Measurements from ENCODE around the gene OR4S1.
"Not testable (repeated sequence)": the region's sequence is repeated elsewhere in the genome, so short reads cannot be mapped to it uniquely, and the experiment has no call there.

Gene OR4S1

GRCh38 chr11:48305923-48306322 lies at the start of gene OR4S1:
Gene OR4S1, plus strand, starts transcription at chr11:48306223. Its CDS starts 0 bp downstream, at chr11:48306223.
- no peak for DNase-seq (ENCODE audit: low spot score in 2 of 2)
- Histone ChIP-seq H3K4me1 (no peaks in the 10 kb centered on the region), H3K36me3 (replicated peaks) (no peaks in the 10 kb centered on the region), H3K9me3 (no peaks in the 10 kb centered on the region), H3K4me3 (no peak within 1 kb of the TSS), H3K27me3 (ENCODE audit: low read depth) (no peaks in the 10 kb centered on the region)
- in situ Hi-C loops (cut with MboI; ENCODE audit: low sequenced_read_pairs), result no loop called here

GRCh38 chr11:48261600-48261999 lies 44.4 kb upstream of the OR4S1 start:
- no peak for DNase-seq (ENCODE audit: low spot score in 2 of 2)
- H3K9me3 ChIP-seq, result no peaks in the 10 kb centered on the region
- no peak overlapping the region for H3K4me3 ChIP-seq
- H3K36me3 ChIP-seq (replicated peaks), result no peaks in the 10 kb centered on the region
- no peaks in the 10 kb centered on the region for H3K4me1 ChIP-seq
- in situ Hi-C loops (cut with MboI; ENCODE audit: low sequenced_read_pairs), result no loop called here
- H3K27me3 ChIP-seq (ENCODE audit: low read depth), result no peaks in the 10 kb centered on the region

- no peaks in the 10 kb centered on the region for H3K9me3 ChIP-seq
- no peaks in the 10 kb centered on the region for H3K36me3 ChIP-seq (replicated peaks)
These were observed 42.6 kb upstream of the OR4S1 start, which contains the start of gene OR4X1 for GRCh38 chr11:48263423-48263911. Gene OR4X1, plus strand, starts transcription at chr11:48263861. Its CDS starts 0 bp downstream, at chr11:48263861.

GRCh38 chr11:48270621-48271020 lies 35.4 kb upstream of the OR4S1 start:
- in situ Hi-C loops (cut with MboI; ENCODE audit: low sequenced_read_pairs), result no loop called here
- DNase-seq (ENCODE audit: low spot score in 2 of 2), result no peak
- no peak overlapping the region for H3K4me3 ChIP-seq
- H3K27me3 ChIP-seq (ENCODE audit: low read depth), result peaks cover 9% of the 10 kb centered on the region; the same call in 1 of the 2 replicates
- H3K4me1 ChIP-seq, result peaks cover 13% of the 10 kb centered on the region
- H3K9me3 ChIP-seq, result no peaks in the 10 kb centered on the region
- H3K36me3 ChIP-seq (replicated peaks), result no peaks in the 10 kb centered on the region

More at GRCh38 chr11:48263423-48263911, 42.6 kb upstream of the OR4S1 start, which contains the start of gene OR4X1:
- H3K27me3 ChIP-seq (ENCODE audit: low read depth), result no peaks in the 10 kb centered on the region
- H3K4me3 ChIP-seq, result no peak within 1 kb of the TSS
- DNase-seq (ENCODE audit: low spot score in 2 of 2), result no peak
- in situ Hi-C loops (cut with MboI; ENCODE audit: low sequenced_read_pairs), result no loop called here
- H3K4me1 ChIP-seq, result no peaks in the 10 kb centered on the region

GRCh38 chr11:48272606-48273005 lies 33.4 kb upstream of the OR4S1 start:
- Histone ChIP-seq H3K4me3 (no peak overlapping the region), H3K4me1 (peaks cover 13% of the 10 kb centered on the region), H3K36me3 (replicated peaks) (no peaks in the 10 kb centered on the region), H3K9me3 (no peaks in the 10 kb centered on the region), H3K27me3 (ENCODE audit: low read depth) (peaks cover 9% of the 10 kb centered on the region)
- in situ Hi-C loops (cut with MboI; ENCODE audit: low sequenced_read_pairs), result no loop called here
- DNase-seq (ENCODE audit: low spot score in 2 of 2), result peak; percentile 72 to 97

- in situ Hi-C loops (cut with MboI; ENCODE audit: low sequenced_read_pairs), result no loop called here
These were observed 1.9 kb downstream of the OR4S1 start for GRCh38 chr11:48307760-48308386.

DNA sequence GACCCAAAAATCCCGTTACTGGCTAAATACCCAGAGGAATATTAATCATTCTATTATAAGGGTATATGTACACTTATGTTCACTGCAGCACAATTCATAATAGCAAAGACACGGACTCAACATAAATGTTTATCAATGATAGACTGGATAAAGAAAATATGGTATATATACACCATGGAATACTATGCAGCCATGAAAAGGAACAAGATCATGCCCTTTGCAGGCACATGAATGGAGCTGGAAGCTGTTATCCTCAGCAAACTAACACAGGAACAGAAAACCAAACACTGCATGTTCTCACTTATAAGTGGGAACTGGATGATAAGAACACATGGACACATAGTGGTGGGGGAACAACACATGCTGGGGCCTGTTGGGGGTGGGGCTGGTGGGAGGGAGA lies 7.6 kb downstream of the OR4S1 start:
- DNase-seq (ENCODE audit: low spot score in 2 of 2); in situ Hi-C loops (cut with MboI; ENCODE audit: low sequenced_read_pairs); H3K9me3 ChIP-seq: not testable (repeated sequence)

More at GRCh38 chr11:48307760-48308386, 1.9 kb downstream of the OR4S1 start:
- no peaks in the 10 kb centered on the region for H3K9me3 ChIP-seq
- DNase-seq (ENCODE audit: low spot score in 2 of 2), result peak; percentile 29 to 86
- H3K27me3 ChIP-seq (ENCODE audit: low read depth), result no peaks in the 10 kb centered on the region
- no peak overlapping the region for H3K4me3 ChIP-seq
- no peaks in the 10 kb centered on the region for H3K4me1 ChIP-seq
- no peaks in the 10 kb centered on the region for H3K36me3 ChIP-seq (replicated peaks)

DNA sequence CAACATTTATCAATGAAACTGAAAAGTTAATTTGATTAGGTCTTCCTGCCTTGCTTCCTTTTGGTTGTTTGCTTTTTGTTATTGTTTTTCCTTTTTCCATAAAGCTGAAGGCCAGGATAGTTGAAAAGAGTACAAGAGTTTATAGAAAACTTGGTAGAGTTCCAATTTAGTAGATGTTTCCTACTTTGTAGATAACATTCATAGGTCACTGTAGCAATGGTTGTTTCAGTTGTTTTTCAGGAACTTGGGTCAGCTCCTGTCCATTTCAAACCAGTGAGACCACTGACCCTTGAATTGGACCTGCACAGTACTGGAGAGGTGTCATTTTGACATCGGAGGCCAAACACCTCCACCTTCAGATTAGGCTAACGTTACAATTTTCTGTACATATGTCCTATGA lies 13.8 kb downstream of the OR4S1 start:
- H3K9me3 ChIP-seq; H3K4me3 ChIP-seq; H3K4me1 ChIP-seq; in situ Hi-C loops (cut with MboI; ENCODE audit: low sequenced_read_pairs); DNase-seq (ENCODE audit: low spot score in 2 of 2); H3K36me3 ChIP-seq (replicated peaks): not testable (repeated sequence)
- 0 out of 2 replicates have a peak, but pooled peaks cover 11% of the 10 kb centered on the region for H3K27me3 ChIP-seq (ENCODE audit: low read depth)

More for the DNA sequence above, 7.6 kb downstream of the OR4S1 start:
- H3K4me1 ChIP-seq; H3K27me3 ChIP-seq (ENCODE audit: low read depth); H3K36me3 ChIP-seq (replicated peaks); H3K4me3 ChIP-seq: not testable (repeated sequence)

- in situ Hi-C loops (cut with MboI; ENCODE audit: low sequenced_read_pairs); H3K36me3 ChIP-seq (replicated peaks); H3K27me3 ChIP-seq (ENCODE audit: low read depth); DNase-seq (ENCODE audit: low spot score in 2 of 2); H3K4me1 ChIP-seq; H3K4me3 ChIP-seq; H3K9me3 ChIP-seq: not testable (repeated sequence)
These were observed 18.6 kb downstream of the OR4S1 start, which contains the start of gene OR4C3 for GRCh38 chr11:48324620-48325019. Gene OR4C3, plus strand, starts transcription at chr11:48324920. Its CDS starts 102 bp downstream, at chr11:48325022.

GRCh38 chr11:48341466-48341865 lies 35.4 kb downstream of the OR4S1 start:
- in situ Hi-C loops (cut with MboI; ENCODE audit: low sequenced_read_pairs), result no loop called here
- H3K27me3 ChIP-seq (ENCODE audit: low read depth), result no peaks in the 10 kb centered on the region
- no peaks in the 10 kb centered on the region for H3K9me3 ChIP-seq
- DNase-seq (ENCODE audit: low spot score in 2 of 2), result no peak
- no peaks in the 10 kb centered on the region for H3K4me1 ChIP-seq
- no peaks in the 10 kb centered on the region for H3K36me3 ChIP-seq (replicated peaks)
- no peak overlapping the region for H3K4me3 ChIP-seq

- H3K4me3 ChIP-seq; H3K9me3 ChIP-seq; H3K4me1 ChIP-seq; DNase-seq (ENCODE audit: low spot score in 2 of 2); in situ Hi-C loops (cut with MboI; ENCODE audit: low sequenced_read_pairs); H3K27me3 ChIP-seq (ENCODE audit: low read depth); H3K36me3 ChIP-seq (replicated peaks): not testable (repeated sequence)
These were observed 36.5 kb downstream of the OR4S1 start for GRCh38 chr11:48342505-48342904.

GRCh38 chr11:48346286-48346685 lies 40.3 kb downstream of the OR4S1 start:
- H3K27me3 ChIP-seq (ENCODE audit: low read depth); H3K9me3 ChIP-seq; in situ Hi-C loops (cut with MboI; ENCODE audit: low sequenced_read_pairs); H3K4me3 ChIP-seq; H3K36me3 ChIP-seq (replicated peaks); DNase-seq (ENCODE audit: low spot score in 2 of 2); H3K4me1 ChIP-seq: not testable (repeated sequence)

- H3K27me3 ChIP-seq (ENCODE audit: low read depth), result no peaks in the 10 kb centered on the region
- no peaks in the 10 kb centered on the region for H3K4me1 ChIP-seq
- no peaks in the 10 kb centered on the region for H3K9me3 ChIP-seq
- H3K4me3 ChIP-seq, result no peak overlapping the region
- DNase-seq (ENCODE audit: low spot score in 2 of 2), result no peak
- H3K36me3 ChIP-seq (replicated peaks), result no peaks in the 10 kb centered on the region
- in situ Hi-C loops (cut with MboI; ENCODE audit: low sequenced_read_pairs), result no loop called here
These were observed 48.0 kb downstream of the OR4S1 start for GRCh38 chr11:48354013-48354412.

GRCh38 chr11:48354677-48355076 lies 48.7 kb downstream of the OR4S1 start:
- in situ Hi-C loops (cut with MboI; ENCODE audit: low sequenced_read_pairs), result no loop called here
- DNase-seq (ENCODE audit: low spot score in 2 of 2), result no peak
- no peaks in the 10 kb centered on the region for H3K4me1 ChIP-seq
- no peaks in the 10 kb centered on the region for H3K36me3 ChIP-seq (replicated peaks)
- no peak overlapping the region for H3K4me3 ChIP-seq
- no peaks in the 10 kb centered on the region for H3K9me3 ChIP-seq
- H3K27me3 ChIP-seq (ENCODE audit: low read depth), result no peaks in the 10 kb centered on the region
